ENCODE results near the gene RIPK1. TPM values are rescaled to one million over a fixed set of nuclear protein-coding genes. Genes with fewer than 3 reads are reported as not detected.

The RIPK1 gene
- total RNA-seq, 1 experiment from 2014 or later = 16.8 TPM

DNA sequence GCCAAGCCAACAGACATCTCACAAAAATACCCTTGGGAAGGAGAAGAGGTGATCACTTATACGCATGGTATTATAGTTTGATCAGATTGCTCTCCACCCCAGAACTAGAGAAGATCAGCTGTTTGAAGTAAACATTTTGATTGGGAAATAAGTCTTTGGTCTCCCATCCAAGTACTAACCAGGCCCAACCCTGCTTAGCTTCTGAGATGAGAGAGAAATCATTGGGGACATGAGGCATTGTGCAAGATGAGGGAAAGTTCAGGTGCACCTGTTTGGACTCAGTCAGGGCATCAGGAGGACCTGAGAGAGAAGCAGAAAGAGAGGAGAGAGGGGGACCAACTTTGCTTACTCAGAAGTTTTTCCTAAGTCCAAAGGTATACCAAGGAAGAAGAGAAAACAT, 11.4 kb downstream of the RIPK1 start:
- Mint-ChIP-seq H3K27me3 (ENCODE audit: insufficient read depth, unreplicated experiment) (no peaks in the 10 kb centered on the region), H3K27ac (ENCODE audit: low read depth, unreplicated experiment) (no peak overlapping the region), H3K4me3 (ENCODE audit: unreplicated experiment) (no peak overlapping the region), H3K36me3 (ENCODE audit: insufficient read depth, unreplicated experiment) (peaks cover 68% of the 10 kb centered on the region), H3K9me3 (ENCODE audit: unreplicated experiment) (no peaks in the 10 kb centered on the region), H3K4me1 (ENCODE audit: insufficient read depth, unreplicated experiment) (peaks cover 14% of the 10 kb centered on the region)
- TF ChIP-seq, protein P1, sequence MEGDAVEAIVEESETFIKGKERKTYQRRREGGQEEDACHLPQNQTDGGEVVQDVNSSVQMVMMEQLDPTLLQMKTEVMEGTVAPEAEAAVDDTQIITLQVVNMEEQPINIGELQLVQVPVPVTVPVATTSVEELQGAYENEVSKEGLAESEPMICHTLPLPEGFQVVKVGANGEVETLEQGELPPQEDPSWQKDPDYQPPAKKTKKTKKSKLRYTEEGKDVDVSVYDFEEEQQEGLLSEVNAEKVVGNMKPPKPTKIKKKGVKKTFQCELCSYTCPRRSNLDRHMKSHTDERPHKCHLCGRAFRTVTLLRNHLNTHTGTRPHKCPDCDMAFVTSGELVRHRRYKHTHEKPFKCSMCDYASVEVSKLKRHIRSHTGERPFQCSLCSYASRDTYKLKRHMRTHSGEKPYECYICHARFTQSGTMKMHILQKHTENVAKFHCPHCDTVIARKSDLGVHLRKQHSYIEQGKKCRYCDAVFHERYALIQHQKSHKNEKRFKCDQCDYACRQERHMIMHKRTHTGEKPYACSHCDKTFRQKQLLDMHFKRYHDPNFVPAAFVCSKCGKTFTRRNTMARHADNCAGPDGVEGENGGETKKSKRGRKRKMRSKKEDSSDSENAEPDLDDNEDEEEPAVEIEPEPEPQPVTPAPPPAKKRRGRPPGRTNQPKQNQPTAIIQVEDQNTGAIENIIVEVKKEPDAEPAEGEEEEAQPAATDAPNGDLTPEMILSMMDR (IDR thresholded peaks at IDR 0.05; ENCODE audit: unreplicated experiment) = no peak
- ChIA-PET CTCF (interaction anchor here (1.5 kb wide), 1 partner anchor 10 kb away, joined by 5 read pairs; no protein-coding TSS in a partner anchor), POLR2A (no interaction called here)
- intact Hi-C loops (cut with micrococcal nuclease) = no loop called here
- BruUV-seq (replicated peaks) = no TSS peak
- DNase-seq (ENCODE audit: unreplicated experiment) = no peak

DNA sequence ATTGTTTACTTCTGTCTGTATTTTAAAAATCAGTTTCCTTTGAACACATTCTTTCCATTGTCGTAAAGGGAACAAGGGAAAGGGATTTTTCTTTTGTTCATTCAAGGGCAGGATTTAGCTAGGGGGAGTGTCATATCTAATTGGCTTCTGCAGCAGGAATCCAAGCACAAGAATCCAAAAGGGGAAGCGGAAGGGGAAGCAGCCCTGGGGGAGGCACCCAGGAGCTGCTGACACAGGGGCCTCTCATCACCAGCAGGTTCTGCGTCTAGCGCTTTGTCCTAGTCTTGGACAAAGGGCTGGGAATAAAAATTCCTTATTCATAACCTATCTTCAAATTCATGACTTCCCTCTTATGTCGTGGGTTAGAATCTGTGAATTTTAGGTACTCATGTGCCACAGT, 13.7 kb downstream of the RIPK1 start:
- Mint-ChIP-seq H3K27ac (ENCODE audit: low read depth, unreplicated experiment) (no peak overlapping the region), H3K9me3 (ENCODE audit: unreplicated experiment) (no peaks in the 10 kb centered on the region), H3K36me3 (ENCODE audit: insufficient read depth, unreplicated experiment) (peaks cover 78% of the 10 kb centered on the region), H3K27me3 (ENCODE audit: insufficient read depth, unreplicated experiment) (no peaks in the 10 kb centered on the region), H3K4me1 (ENCODE audit: insufficient read depth, unreplicated experiment) (no peaks in the 10 kb centered on the region), H3K4me3 (ENCODE audit: unreplicated experiment) (no peak overlapping the region)
- CTCF ChIA-PET = interaction anchor here (0.6 to 0.7 kb wide), 2 partner anchors 219 to 966 kb away, joined by 3 read pairs; no protein-coding TSS in a partner anchor
- intact Hi-C loops (cut with micrococcal nuclease) = no loop called here
- POLR2A ChIA-PET = no interaction called here
- TF ChIP-seq, protein P1 (IDR thresholded peaks at IDR 0.05; ENCODE audit: unreplicated experiment) = no peak
- DNase-seq (ENCODE audit: unreplicated experiment) = no peak
- no TSS peak for BruUV-seq (replicated peaks)

DNA sequence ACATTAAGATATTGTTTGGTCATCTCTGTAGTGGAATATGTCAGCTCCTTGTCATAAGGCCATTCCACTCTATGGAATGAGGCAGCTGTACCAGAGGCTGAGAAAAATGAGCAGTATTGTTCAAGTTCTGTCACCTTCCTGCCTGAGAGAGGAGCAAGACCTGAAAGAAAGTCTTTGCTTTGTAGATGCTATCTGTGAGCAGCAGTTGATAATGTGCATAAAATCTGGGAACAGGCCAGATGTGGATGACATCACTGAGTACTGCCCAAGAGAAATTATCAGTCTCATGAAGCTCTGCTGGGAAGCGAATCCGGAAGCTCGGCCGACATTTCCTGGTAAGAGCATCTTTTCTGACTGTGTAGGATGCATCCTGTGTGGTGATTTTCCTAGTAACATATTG, 16.8 kb downstream of the RIPK1 start:
- POLR2A ChIA-PET = no interaction called here
- TF ChIP-seq, protein P1 (IDR thresholded peaks at IDR 0.05; ENCODE audit: unreplicated experiment) = no peak
- Mint-ChIP-seq H3K4me1 (ENCODE audit: insufficient read depth, unreplicated experiment) (no peaks in the 10 kb centered on the region), H3K27ac (ENCODE audit: low read depth, unreplicated experiment) (no peak overlapping the region), H3K27me3 (ENCODE audit: insufficient read depth, unreplicated experiment) (no peaks in the 10 kb centered on the region), H3K36me3 (ENCODE audit: insufficient read depth, unreplicated experiment) (peaks cover 83% of the 10 kb centered on the region), H3K9me3 (ENCODE audit: unreplicated experiment) (no peaks in the 10 kb centered on the region), H3K4me3 (ENCODE audit: unreplicated experiment) (no peak overlapping the region)
- intact Hi-C loops (cut with micrococcal nuclease) = no loop called here
- CTCF ChIA-PET = interaction anchor here (1.1 kb wide), 1 partner anchor 19 kb away, joined by 5 read pairs; no protein-coding TSS in a partner anchor
- BruUV-seq (replicated peaks) = no TSS peak
- no peak for DNase-seq (ENCODE audit: unreplicated experiment)

DNA sequence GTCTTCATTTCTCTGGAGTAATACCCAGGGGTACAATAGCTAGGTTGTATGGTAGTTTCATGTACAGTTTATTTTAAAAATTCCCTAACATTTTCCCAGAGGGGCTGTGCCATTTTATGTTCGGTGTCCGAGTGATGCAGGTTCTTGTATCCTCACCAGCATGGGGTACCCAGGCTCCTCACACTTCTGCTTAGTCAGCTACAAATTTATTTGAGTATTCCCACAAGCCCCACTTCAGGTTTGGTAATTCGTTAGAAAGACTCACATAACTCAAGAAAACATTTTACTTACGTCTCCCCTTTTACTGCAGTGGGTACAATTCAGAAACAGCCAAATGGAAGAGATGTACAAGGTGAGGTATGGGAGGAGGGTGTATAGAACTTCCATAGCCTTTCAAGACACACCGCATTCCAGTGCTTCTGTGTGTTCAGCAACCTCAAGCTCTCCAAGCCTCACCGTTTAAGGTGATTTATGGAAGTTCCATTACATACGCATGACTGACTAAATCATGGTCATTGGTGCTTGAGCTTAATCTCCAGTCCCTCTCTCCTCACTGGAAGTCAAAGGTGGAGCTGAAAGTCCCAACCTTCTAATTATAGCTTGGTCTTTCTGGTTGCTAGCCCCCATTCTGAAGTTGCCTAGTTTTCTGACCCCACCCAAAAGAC, 18.1 kb downstream of the RIPK1 start:
- TF ChIP-seq, protein P1 (IDR thresholded peaks at IDR 0.05; ENCODE audit: unreplicated experiment) = no peak
- no peaks in the 10 kb centered on the region for H3K9me3 Mint-ChIP-seq (ENCODE audit: unreplicated experiment)
- intact Hi-C loops (cut with micrococcal nuclease) = no loop called here
- no peak for DNase-seq (ENCODE audit: unreplicated experiment)
- BruUV-seq (replicated peaks) = no TSS peak
- H3K36me3 Mint-ChIP-seq (ENCODE audit: insufficient read depth, unreplicated experiment) = peaks cover 74% of the 10 kb centered on the region
- no peak overlapping the region for H3K27ac Mint-ChIP-seq (ENCODE audit: low read depth, unreplicated experiment)
- no peaks in the 10 kb centered on the region for H3K4me1 Mint-ChIP-seq (ENCODE audit: insufficient read depth, unreplicated experiment)
- CTCF ChIA-PET = interaction anchor here (0.6 to 1.2 kb wide), 2 partner anchors 13 to 58 kb away, joined by 3 to 4 read pairs; no protein-coding TSS in a partner anchor
- POLR2A ChIA-PET = interaction anchor here (1.2 to 1.3 kb wide), 2 partner anchors 11 to 18 kb away, joined by 3 to 4 read pairs; partner anchors contain the start of gene RIPK1
- no peak overlapping the region for H3K4me3 Mint-ChIP-seq (ENCODE audit: unreplicated experiment)
- H3K27me3 Mint-ChIP-seq (ENCODE audit: insufficient read depth, unreplicated experiment) = no peaks in the 10 kb centered on the region
